GM21367 (cell line): ENCODE data around the gene TRIM72.
"Not testable (repeated sequence)": the region's sequence is repeated elsewhere in the genome, so short reads cannot be mapped to it uniquely, and the experiment has no call there.

ENCODE experiments used
- ATAC-seq: cut with Tn5 transposase; IDR thresholded peaks from one replicate; pipeline ENCODE4 v1.9.1; 2021; ENCODE audit not compliant: unreplicated experiment

The TRIM72 gene

DNA sequence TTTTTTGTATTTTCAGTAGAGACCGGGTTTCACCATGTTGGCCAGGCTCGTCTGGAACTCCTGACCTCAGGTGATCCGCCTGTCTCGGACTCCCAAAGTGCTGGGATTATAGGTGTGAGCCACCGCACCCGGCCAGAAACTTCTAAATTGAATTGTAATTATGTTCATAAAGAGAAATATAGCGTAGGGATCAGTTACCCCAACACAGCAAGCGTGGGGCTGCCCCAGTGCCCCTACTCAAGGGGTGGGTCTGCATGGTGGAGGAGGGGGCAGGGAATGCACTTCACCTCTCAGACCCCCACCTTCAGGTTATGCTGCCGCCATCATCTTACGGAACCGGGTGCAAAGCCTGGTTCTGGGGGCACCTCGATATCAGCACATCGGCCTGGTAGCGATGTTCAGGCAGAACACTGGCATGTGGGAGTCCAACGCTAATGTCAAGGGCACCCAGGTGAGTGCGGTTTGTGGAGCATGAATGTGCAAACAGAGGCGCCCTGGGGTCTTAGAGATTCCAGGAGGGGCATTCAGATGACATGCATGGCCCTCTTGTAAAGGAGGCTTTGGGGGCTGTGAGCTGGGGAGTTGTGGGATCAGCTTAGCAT, 63.8 kb downstream of the TRIM72 start:
- ATAC-seq, result no peak

DNA sequence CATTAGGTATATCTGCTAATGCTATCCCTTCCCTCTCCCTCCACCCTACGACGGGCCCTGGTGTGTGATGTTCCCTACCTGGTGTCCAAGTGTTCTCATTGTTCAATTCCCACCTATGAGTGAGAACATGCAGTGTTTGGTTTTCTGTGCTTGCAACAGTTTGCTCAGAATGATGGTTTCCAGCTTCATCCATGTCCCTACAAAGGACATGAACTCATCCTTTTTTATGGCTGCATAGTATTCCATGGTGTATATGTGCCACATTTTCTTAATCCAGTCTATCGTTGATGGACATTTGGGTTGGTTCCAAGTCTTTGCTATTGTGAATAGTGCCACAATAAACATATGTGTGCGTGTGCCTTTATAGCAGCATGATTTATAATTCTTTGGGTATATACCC, 64.9 kb downstream of the TRIM72 start:
- ATAC-seq, result not testable (repeated sequence)
